DOHH2 (cell line): ENCODE measurements around the gene SH3GL1.

Experiments used
- H3F3A ChIP-seq: fragments of 200-600 bp; sonication (generic), shearing (Covaris generic); 2 replicates; pipeline ENCODE4 v1.6.0; 2016; ENCODE audit warnings: antibody characterized with exemption, mild to moderate bottlenecking; ENCODE audit not compliant: control insufficient read depth, insufficient read depth
- H3K27ac ChIP-seq: fragments of 200-600 bp; sonication (generic); 2 replicates; pipeline ENCODE4 v1.5.1; 2014; ENCODE audit warnings: low read depth, mild to moderate bottlenecking, low read length, moderate library complexity
- H3K27me3 ChIP-seq: fragments of 200-600 bp; sonication (generic); 2 replicates; pipeline ENCODE4 v1.6.1; 2014; ENCODE audit warnings: mild to moderate bottlenecking, low read length, mixed read lengths; ENCODE audit not compliant: control insufficient read depth
- H3K36me3 ChIP-seq: fragments of 200-600 bp; sonication (generic); 2 replicates; pipeline ENCODE4 v1.6.1; 2014; ENCODE audit warnings: mild to moderate bottlenecking, low read length, moderate library complexity, mixed read lengths; ENCODE audit not compliant: control insufficient read depth
- H3K4me1 ChIP-seq: fragments of 200-600 bp; sonication (generic); 2 replicates; pipeline ENCODE4 v1.6.1; 2014; ENCODE audit warnings: mild to moderate bottlenecking, low read length, mixed read lengths; ENCODE audit not compliant: control insufficient read depth
- H3K4me2 ChIP-seq: fragments of 200-600 bp; sonication (generic); 2 replicates; pipeline ENCODE4 v1.6.0; 2014; ENCODE audit warnings: mild to moderate bottlenecking, low read length, moderate library complexity
- H3K4me3 ChIP-seq: fragments of 200-600 bp; sonication (generic); 2 replicates; pipeline ENCODE4 v1.5.1; 2014; ENCODE audit warnings: mild to moderate bottlenecking, low read length, mixed read lengths
- H3K79me2 ChIP-seq: fragments of 200-600 bp; sonication (generic); 2 replicates; pipeline ENCODE4 v1.6.1; 2014; ENCODE audit warnings: mild to moderate bottlenecking, low read length, mixed read lengths; ENCODE audit not compliant: control insufficient read depth
- H3K9me2 ChIP-seq: fragments of 200-600 bp; sonication (generic); replicated peaks from 2 replicates; pipeline ENCODE4 v1.6.1; 2014; ENCODE audit warnings: mild to moderate bottlenecking, low read length, mixed read lengths; ENCODE audit not compliant: control insufficient read depth
- H3K9me3 ChIP-seq: fragments of 200-600 bp; sonication (generic); 2 replicates; pipeline ENCODE4 v1.6.1; 2014; ENCODE audit warnings: antibody characterized with exemption, low read length, mixed read lengths; ENCODE audit not compliant: control insufficient read depth, insufficient read depth
- H4K20me1 ChIP-seq: fragments of 200-600 bp; sonication (generic); 2 replicates; pipeline ENCODE4 v1.6.0; 2014; ENCODE audit warnings: low read depth, mild to moderate bottlenecking, antibody characterized with exemption, low read length, moderate library complexity; ENCODE audit not compliant: control insufficient read depth, insufficient read depth
- CTCF ChIP-seq: fragments of 200-600 bp; sonication (generic); IDR thresholded peaks from one replicate; pipeline ENCODE4 v1.5.1; 2014; ENCODE audit warnings: antibody characterized with exemption, mild to moderate bottlenecking, low read depth, low read length; ENCODE audit not compliant: poor library complexity, severe bottlenecking
- EZH2phosphoT487 ChIP-seq: fragments of 200-600 bp; sonication (generic); IDR thresholded peaks from 2 replicates; pipeline ENCODE4 v1.6.1; 2017; ENCODE audit warnings: borderline replicate concordance, mild to moderate bottlenecking, antibody characterized with exemption, low read length, moderate library complexity, mixed read lengths

SH3GL1 gene

GRCh38 chr19:4431296-4431695, 30.9 kb upstream of the SH3GL1 start:
- H3K36me3 ChIP-seq: peaks cover 83% of the 10 kb centered on the region

GRCh38 chr19:4430760-4431159, 30.4 kb upstream of the SH3GL1 start:
- no peak for TF ChIP-seq EZH2phosphoT487
- no peak for TF ChIP-seq CTCF
- Histone ChIP-seq H3K79me2 (peaks cover 62% of the 10 kb centered on the region), H4K20me1 (0 out of 2 replicates have a peak, but pooled peaks cover 3% of the 10 kb centered on the region), H3K27ac (peak overlapping the region; percentile 78; the same call in 1 of the 2 replicates), H3K27me3 (no peaks in the 10 kb centered on the region), H3K4me2 (peak overlapping the region; percentile 75), H3K4me3 (peak overlapping the region; percentile 58), H3K4me1 (peaks cover 51% of the 10 kb centered on the region), H3K9me3 (no peaks in the 10 kb centered on the region), H3K9me2 (no peaks in the 10 kb centered on the region), H3K36me3 (peaks cover 81% of the 10 kb centered on the region), H3F3A (no peaks in the 10 kb centered on the region)

More at GRCh38 chr19:4431296-4431695, 30.9 kb upstream of the SH3GL1 start:
- peaks cover 51% of the 10 kb centered on the region for H3K4me1 ChIP-seq
- H3K4me2 ChIP-seq: peak overlapping the region; percentile 75
- no peaks in the 10 kb centered on the region for H3K9me2 ChIP-seq
- peaks cover 66% of the 10 kb centered on the region for H3K79me2 ChIP-seq
- TF ChIP-seq EZH2phosphoT487 (no peak), CTCF (no peak)
- H3K27ac ChIP-seq: peak overlapping the region; percentile 78
- H3K9me3 ChIP-seq: no peaks in the 10 kb centered on the region
- H3K4me3 ChIP-seq: peak overlapping the region; percentile 58
- no peaks in the 10 kb centered on the region for H3F3A ChIP-seq
- no peaks in the 10 kb centered on the region for H3K27me3 ChIP-seq
- 0 out of 2 replicates have a peak, but pooled peaks cover 3% of the 10 kb centered on the region for H4K20me1 ChIP-seq

GRCh38 chr19:4429771-4430171, 29.4 kb upstream of the SH3GL1 start:
- 0 out of 2 replicates have a peak, but pooled peaks cover 3% of the 10 kb centered on the region for H4K20me1 ChIP-seq
- no peak overlapping the region for H3K4me3 ChIP-seq

More at GRCh38 chr19:4429771-4430171, 29.4 kb upstream of the SH3GL1 start:
- no peaks in the 10 kb centered on the region for H3K9me3 ChIP-seq
- peaks cover 51% of the 10 kb centered on the region for H3K4me1 ChIP-seq
- no peak for TF ChIP-seq CTCF
- TF ChIP-seq EZH2phosphoT487: no peak
- peaks cover 54% of the 10 kb centered on the region for H3K79me2 ChIP-seq
- H3F3A ChIP-seq: no peaks in the 10 kb centered on the region
- H3K36me3 ChIP-seq: peaks cover 84% of the 10 kb centered on the region
- H3K27me3 ChIP-seq: no peaks in the 10 kb centered on the region
- H3K4me2 ChIP-seq: peak overlapping the region; percentile 75
- H3K27ac ChIP-seq: no peak overlapping the region
- H3K9me2 ChIP-seq: no peaks in the 10 kb centered on the region
